ENCODE data around the gene SNAI3.

DNA sequence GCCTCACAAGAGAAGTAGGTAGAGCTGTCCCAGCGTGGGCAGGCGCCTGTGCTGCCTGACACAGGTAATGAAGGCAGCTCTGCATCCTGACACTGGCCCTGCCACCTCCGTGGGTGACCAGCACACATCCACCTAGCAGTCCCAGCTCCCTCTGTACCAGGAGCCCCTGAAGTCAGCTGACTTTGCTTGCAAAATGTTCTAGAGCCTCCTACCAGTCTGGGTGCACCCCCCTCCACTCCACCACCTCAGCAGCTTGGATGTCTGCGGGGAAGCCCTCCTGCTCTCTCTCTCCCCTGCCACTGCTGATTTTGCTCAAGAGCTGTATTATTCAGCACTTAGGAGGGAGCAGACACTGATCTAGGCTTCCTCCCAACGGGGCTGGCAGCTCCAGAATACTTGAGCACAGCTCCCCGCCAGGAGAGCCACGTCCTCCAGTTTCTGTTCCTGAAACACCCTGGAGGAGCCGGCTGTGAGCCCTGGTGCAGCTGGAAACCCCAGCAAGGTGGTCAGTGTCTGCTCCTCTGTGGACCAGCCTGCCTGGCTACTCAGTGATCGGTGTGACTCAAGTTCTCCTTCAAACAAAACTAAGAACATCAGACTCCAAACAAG lies 18.9 kb upstream of the SNAI3 start:
- TF ChIP-seq POLR2A (IDR thresholded peaks at IDR 0.05; ENCODE audit: low read length) (no peak), GATA1 (IDR thresholded peaks at IDR 0.05; ENCODE audit: low read depth, low read length) (no peak)

Data from erythroblast (primary cell).